DMS79 (cell line): ENCODE results near the gene ZNF207.
"Not testable (repeated sequence)": the region's sequence is repeated elsewhere in the genome, so short reads cannot be mapped to it uniquely, and the experiment has no call there.

Experiments
- DNase-seq: peaks from one replicate; lab custom pipeline; 2025; lab: John Stamatoyannopoulos, UW

The ZNF207 gene

DNA sequence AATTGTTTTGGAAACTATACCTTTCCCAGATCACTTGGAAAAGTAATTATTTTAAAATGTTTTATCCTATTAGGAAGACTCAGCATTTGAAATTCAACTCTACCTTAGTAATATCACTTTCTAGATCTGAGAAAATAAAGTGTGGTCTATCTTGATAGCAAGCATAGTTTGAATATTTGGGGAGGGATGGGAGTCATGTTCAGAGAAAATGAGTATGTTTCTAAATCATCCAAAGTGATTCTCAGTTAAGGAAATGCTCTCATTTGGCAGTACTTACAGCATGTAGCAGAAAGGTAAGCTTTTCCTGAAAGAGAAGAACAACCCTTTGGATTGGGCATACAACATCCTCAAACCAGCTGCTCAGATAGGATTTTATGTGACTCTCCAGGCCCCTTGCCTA lies 14.9 kb upstream of the ZNF207 start:
- no peak for DNase-seq

DNA sequence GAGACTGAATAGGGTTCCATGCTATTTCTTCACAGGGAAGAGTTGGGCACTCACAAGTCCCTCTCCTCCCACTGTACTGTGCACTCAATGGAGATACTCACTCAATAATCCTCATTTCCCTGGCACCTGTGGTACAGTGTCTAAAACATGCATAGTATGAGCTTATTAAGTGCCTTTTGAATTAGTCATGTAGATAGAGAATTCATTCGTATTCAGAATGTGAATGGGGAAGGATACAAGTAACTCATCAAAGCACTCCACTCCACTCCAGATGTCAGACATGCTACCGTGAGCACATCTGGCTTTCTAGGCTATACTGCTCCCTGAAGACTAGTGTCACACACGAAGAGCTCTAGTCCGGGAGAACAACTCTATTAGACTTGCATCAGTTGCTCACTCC lies 14.3 kb upstream of the ZNF207 start:
- DNase-seq = no peak

DNA sequence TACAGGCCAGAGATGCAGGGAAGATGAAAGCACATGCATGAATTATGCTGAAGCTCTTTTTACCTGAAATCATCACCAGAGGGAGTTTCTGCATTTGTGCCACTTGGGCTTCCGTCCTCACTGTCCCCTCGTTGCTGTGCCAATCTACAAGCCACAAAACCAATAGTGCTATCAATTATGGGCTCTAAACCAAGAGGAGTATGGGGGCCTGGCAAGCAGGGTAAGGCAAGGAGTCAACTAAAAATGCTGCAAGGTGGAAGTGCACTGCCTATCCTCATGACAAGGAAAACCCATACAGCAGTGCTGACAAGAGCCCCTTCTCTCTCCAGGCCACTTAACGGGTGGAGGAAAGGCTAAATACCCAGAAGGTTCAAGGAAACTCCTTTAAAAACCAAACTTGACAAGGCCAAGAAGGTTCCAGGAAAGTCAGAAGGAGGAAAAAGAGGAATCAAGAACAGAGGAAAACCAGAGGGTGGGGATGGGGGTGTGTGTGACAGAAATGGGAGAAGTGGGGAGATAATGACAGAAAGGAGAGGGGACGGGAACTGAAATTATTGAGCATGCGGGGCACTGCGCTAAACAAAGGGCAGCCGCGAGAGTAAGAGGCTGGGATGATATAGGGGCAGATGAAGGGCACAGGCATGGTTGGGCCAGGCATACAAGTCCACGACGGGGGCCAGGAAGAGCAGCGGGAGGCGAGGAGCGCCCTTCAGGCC lies 8.7 kb upstream of the ZNF207 start:
- DNase-seq = peak; percentile 37

DNA sequence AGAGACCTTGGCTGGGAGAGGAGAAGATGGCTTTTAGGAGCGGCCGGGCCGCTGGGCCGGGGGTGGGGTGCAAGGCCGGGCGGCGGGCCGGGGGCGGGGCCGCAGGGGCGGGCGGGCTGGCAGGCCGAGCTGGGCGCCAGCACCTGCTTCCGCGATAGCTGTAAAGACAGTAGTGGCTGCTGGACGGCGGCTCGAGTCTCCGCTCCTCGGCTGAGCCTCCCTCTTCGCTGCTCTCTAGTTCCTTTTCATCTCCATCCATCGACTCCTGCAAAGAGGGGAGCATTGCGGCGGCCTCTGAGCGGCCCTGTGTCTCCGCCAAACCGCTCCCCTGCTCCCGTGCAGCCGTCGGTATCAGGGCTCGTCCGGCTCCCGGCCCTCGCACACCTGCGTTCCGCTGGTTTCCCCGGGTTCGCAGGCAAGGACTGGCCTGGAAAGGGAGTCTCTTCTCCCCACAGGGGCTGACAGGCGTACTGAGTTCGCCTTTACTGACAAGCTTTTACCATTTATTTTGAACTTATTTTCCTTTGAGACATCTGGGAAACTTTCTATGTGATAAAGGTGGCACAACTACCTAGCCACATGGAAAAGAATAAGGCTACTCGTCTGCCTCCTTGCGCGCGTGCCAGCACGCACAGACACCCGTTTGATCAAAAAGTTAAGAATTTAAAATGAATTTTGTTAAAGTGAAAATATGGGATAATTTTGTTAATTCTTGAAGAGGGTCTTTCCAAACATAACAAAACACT lies 7.9 kb upstream of the ZNF207 start, which contains the start of gene C17orf75:
Gene C17orf75, minus strand, starts transcription at position 317 of the 746 bp plus-strand sequence. Its CDS starts 34 bp downstream, at position 283.
- peak; percentile 68 for DNase-seq

DNA sequence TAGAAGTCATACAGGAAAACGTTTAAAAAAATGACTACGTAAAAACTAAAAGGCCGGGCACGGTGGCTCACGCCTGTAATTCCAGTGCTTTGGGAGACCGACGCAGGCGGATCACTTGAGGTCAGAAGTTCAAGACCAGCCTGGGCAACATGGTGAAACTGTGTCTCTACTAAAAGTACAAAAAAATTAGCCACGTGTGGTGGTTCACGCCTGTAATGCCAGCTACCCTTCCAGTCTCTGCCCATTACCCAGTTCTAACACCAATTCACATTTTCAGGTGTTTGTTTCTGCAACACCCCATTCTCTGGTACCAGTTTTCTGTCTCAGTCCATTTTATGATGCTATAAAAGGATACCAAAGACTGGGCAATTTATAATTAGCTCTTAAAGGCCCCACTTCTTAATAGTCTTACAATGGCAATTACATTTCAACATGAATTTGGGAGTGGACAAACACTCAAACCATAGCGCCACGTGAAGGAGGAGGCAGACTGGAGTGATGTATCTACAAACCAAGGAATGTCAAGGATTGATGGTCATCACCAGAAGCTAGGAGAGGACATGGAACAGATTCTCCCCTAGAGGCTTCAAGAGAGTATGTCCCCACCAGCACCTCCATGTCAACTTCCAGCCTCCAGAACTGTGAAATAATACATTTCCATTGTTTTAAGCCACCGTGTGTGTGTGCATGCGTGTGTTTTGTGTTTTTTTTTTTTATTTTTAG lies 7.2 kb upstream of the ZNF207 start:
- peak; percentile 8 for DNase-seq

DNA sequence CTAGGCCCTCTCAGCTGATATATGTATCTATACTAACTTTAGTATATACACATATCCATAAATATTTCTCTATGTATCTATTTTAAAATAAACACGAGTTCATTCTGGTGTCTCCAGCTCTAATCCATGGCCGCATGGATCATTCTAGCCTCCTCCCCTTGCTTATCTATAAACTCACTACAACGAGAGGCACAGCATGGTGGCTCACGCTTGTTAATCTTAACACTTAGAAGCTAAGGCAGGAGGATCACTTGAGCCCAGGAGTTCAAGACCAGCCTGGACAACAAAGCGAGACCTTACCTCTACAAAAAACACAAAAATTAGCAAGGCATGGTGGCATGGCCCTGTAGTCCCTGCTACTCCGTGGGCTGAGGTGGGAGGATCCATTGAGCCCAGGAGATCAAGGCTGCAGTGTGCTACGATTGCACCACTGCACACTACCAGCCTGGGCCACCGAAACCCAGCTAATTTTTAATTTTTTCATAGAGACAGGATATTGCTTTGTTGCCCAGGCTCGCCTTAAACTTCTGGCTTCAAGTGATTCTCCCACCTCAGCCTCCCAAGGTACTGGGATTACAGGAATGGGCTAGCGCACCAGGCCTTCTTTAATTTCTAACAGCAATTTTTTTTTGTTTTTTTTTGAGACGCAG lies 3.9 kb upstream of the ZNF207 start:
- no peak for DNase-seq

DNA sequence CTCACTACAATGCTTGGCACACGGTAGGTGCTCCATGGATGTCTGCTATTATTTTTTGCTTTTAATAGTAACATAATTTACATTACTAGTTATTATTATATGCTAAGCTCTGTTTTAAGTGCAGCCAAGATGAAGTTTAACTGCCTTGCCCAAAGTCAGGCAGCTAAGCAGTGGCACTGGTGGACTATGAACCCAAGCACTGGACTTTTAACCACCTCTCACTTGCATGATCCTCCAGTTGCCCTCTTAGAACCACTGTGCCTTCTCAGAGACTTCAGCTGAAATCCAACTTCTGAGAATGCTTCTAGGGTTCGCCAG lies 1.5 kb upstream of the ZNF207 start:
- DNase-seq = no peak

DNA sequence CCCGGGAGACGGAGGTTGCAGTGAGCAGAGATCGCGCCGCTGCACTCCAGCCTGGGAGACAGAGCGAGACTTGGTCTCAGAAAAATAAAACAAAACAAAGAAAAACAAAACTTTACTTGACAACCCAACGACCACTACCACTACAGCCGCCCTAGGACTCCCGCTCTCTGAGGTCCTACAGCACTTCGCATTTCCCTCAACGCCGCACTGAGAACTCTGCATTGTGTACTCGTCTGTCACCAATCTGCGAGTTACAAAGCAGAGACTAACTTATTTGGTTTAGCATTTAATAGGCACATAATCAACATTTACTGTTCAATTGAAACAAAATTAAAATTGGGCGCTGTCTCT lies 479 bp upstream of the ZNF207 start:
- DNase-seq = no peak

DNA sequence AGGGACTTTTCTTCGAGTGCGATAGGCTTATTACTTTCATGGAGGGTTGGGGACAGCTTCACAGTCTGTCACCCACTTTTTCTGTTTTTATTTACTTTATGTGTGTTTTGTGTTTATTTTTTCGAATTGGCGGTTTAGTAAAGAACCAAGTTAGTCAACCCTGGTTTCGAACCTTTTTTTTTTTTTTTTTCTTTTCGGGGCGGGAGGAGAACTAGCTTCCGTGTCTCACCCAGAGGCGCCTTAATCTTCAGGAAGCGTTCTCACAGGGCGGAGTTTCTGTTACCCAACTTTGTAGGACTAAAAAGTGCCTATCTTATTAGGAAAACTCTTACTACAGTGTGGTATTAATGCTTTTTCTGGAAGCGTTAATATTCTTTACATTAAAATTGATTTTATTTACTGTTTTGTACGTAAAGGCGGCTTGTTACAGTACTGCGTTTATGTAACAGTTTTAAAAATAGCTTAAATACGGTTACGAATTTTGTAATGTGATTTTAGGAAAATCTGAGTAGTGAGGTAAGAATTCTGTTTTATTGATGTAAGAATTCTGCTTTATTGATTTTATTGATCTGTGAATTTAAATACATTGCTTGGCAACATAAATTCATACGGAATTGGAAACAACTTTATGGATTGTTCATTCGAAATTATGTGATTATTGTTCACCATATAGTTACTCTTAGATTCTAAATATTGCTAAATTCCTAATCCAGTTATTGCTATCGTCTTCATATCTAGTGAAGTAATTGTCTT lies 885 bp downstream of the ZNF207 start:
- DNase-seq = peak; percentile 38

DNA sequence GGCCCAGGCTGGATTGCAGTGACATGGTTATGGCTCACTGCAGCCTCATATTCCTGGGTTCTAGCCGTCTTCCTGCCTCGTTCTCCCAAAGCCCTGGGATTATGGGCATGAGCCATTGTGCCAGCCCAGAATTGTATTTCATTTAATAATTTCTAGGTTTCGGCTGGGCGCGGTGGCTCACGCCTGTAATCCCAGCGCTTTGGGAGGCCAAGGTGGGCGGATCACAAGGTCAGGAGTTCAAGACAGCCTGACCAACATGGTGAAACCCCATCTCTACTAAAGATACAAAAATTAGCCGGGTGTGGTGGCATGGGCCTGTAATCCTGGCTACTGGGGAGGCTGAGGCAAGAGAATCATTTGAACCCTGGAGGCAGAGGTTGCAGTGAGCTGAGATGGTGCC lies 2.8 kb downstream of the ZNF207 start:
- not testable (repeated sequence) for DNase-seq

DNA sequence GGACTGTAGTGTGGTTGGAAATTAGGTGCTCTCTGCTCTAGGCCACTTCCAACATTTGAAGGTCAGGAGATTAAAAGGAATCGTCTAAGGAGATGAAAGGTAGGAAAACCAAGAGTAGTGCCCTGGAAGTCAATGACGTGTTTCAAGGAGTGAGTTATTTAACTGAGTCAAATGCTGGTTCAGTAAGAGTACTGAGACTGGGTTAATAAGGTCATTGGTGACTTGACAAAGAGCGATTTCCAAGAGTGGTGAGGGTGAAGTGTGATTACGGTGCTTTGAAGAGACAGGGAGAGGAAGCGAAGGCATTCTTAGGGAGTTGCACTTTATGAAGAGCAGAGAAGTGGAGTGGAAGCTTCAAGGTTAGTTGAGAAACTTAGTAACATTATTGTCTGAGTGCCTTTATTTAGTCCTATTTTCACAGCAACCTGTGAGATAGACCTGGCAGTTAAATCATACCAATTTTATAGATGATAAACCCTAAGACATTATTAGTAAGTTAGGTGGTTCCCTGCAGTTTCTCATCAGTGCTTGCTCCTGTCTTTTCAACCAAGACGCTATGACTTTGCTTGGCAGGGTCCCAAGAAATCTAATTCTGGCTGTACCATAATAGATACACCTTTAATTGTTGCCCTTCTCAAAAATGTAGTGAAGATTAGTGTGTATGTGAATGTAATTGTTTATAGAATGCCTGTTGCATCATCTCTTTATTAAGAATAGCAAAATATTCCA lies 5.9 kb downstream of the ZNF207 start:
- no peak for DNase-seq

DNA sequence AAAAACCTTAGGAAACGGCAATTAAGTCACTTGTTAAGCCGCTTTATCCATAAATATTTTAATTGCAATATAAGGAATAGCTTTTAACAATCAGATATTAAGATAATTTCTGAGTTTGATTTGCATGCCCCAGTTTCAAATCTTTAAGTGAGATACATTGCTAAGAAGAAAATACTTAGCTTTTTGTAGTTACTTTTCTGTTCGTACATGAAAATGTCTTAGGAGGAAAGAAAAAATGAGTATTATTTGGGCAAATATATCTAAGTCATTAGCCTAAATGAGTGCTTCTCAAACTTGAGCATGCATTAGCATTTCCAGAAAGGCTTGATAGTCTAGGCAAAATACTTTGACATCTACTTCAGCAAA lies 6.4 kb downstream of the ZNF207 start:
- no peak for DNase-seq

DNA sequence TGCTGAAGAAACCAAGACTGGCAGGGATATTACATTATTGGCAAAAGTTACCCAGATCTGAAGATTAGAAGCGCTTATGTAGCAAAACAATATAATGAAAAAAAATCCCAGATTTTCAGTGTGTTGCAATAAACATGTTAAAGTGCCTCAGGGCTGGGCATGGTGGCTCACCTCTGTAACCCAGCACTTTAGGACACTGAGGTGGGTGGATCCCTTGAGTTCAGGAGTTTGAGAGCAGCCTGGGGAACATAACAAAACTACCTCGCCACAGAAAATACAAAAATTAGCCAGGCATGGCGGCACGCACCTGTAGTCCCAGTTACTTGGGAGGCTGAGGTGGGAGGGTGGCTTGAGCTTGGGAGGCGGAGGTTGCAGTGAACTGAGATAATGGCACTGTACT lies 6.8 kb downstream of the ZNF207 start:
- no peak for DNase-seq

DNA sequence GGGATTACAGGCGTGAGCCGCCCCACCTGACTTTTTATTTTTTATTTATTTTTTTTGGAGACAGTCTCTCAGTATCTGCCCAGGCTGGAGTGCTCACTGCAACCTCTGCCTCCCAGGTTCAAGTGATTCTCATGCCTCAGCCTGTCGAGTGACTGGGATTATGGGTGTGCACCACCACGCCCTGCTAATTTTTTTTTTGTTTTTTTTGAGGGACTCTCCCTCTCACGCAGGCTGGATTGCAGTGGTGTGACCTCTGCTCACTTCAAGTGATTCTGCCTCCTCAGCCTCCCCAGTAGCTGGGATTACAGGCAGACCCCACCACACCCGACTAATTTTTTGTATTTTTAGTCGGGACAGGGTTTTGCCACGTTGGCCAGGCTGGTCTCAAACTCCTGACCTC lies 7.7 kb downstream of the ZNF207 start:
- DNase-seq = no peak

DNA sequence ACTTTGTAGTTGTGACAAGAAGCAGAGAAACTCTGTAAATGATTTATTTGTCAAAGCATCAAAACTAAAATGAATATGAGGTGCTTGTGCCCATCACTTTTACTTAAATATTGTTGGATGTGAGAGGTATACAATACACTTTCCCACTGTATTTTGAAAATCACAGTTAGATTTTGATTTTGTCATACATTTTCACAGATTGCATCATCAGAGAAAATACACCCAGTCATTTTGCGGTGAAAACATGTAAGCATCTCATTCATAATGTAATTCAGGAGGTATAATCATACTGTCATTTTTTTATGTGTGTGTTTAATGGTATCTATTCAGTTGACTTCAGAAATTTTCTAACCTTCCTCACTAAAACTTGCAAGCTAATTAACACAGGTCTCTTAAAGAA lies 11.3 kb downstream of the ZNF207 start:
- no peak for DNase-seq

DNA sequence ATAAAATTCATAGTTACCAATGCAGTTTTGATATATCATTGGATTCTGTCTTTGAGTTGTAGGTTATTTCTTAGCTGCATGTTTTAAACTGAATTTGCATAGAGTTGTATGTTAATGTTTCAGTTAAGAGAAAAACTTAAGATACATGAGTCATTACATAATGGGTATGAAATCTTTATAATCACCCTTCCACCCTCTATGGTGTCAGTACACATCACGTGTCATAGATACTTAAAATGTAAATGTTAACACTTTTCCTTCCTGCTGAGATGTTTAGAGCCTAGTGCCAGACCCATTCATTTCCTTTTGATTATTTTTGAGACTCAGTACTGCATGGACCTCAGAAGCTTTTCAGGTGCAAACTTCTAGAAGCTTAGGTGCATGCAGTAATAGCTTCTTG lies 20.5 kb downstream of the ZNF207 start:
- no peak for DNase-seq

DNA sequence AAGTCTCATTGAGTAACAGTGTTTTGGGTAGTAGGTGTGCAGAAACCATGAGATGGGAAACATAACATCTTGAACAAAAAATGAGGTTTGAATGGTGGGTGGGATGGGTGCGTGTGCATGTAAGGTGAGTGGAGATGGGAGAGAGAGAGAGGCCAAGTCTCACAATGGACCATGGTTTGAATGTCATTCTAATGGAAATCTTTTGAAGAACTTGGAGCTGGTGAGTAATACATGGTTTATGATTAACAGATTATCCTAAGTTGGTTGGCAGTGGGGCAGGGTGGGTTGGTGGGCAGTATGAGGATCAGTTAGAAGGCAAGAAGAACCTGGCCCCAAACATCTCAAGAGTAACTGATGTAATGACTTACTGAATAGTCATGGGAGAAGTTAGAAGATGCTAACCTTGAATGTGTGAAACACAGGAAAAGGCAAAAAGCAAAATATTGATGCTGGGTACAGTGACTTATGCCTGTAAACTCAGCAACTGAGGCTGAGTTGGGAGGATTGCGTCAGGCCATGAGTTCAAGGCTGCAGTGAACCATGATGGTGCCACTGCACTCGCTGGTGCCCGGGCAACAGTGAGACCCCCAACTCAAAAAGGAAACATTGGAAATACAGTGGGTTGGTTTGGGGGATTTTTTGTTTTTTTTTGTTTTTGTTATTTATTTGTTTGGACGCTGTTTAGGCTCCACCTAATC lies 32.7 kb downstream of the ZNF207 start:
- DNase-seq = no peak

DNA sequence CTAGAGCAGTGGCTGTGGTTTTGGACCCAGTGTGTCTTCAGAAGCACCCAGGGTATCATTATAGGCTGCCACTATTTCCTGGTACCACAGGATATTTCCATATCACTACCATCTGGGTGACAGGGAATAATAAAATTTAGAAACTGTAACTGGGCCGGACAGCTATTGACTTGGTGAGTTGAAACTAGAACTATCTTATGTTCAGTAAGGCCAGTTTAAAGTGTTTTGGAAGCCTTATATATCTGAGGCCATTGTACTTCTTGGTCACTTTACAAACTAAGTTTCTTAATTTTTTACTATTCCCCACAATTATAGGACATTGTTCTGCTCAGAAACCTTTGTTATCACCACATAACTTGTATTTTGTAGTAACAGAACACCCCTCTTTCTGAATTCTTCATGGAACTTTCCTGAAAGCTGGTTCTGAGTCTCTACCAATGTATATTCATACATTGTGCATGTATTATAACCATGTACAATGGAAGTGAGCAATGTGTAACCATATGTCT lies 34.0 kb downstream of the ZNF207 start:
- DNase-seq = no peak

DNA sequence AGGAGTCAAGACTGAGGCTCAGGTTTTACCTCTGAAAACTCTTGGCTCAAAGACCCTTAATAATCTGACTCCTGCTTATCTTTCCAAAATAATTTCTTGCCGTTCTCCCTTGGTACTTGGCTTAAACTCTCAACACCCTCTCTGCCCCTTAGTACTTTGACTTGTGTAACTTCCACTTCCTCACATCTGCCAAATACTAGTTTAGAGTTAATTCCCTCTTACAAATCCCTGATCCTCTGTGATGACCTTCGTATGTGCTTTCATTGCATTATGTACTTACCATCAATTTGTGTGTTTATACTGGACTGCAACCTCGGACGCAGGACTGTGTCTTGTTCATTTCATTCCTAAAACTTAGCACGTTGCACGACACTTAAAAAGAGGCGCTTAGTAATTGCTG lies 35.2 kb downstream of the ZNF207 start:
- no peak for DNase-seq

DNA sequence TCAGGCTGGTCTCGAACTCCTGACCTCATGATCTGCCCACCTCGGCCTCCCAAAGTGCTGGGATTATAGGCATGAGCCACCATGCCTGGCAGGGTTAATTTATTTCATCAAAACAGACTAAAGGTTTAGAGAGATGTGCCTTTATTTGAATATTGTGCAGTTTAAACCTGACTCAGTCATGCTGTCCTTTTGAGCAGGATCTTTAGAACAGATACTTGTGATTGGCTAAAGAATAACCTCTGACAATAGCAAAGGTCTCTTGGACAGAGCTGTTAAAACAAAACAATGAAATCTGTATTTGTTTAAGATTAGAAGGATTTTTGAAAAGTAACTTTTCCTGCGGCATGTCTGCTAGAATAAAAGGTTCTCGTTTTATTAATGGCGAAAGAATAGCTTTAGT lies 36.0 kb downstream of the ZNF207 start:
- no peak for DNase-seq

DNA sequence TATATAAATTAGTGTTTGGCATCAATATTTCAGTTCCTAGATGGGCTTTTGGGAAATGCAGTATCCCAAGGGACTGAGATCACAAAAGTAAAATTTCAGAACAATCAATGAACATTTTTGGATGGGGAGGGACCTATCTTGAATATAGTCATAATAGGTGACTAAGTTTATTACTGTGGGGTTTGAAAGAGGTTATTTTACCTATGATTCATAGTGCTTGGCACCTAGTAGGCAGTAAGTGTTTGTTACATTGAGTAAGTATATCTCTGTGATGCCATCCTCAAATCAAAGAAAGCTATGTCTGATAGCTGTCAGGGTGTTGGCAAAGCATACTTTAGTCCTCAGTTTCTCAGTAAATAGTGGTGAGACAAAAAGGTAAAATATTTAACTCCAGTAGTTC lies 36.9 kb downstream of the ZNF207 start:
- no peak for DNase-seq
